Gastrocnemius medialis (tissue), 4 donors: ENCODE measurements around the gene HMX1.

Experiments
- POLR2A ChIP-seq, 2 donors: fragments of 450-650 bp; IDR thresholded peaks; one replicate each; pipeline ENCODE4 v1.6.1; 2017; ENCODE audit warnings: antibody characterized with exemption in 2 of 2, mild to moderate bottlenecking in 2 of 2, moderate library complexity in 2 of 2
- TF ChIP-seq, protein P1 (sequence below), 5 experiments: fragments of 450-650 bp in 3 of 5; fragments of 200-600 bp in 2 of 5; sonication (generic) in 2 of 5; IDR thresholded peaks in 4 of 5; conservative IDR thresholded peaks in 1 of 5; 1 replicate in 4 of 5; 2 replicates in 1 of 5; pipeline ENCODE4 v1.5.1; 2016 to 2019; ENCODE audit warnings: antibody characterized with exemption in 5 of 5, mild to moderate bottlenecking in 3 of 5, moderate library complexity in 3 of 5

DNA sequence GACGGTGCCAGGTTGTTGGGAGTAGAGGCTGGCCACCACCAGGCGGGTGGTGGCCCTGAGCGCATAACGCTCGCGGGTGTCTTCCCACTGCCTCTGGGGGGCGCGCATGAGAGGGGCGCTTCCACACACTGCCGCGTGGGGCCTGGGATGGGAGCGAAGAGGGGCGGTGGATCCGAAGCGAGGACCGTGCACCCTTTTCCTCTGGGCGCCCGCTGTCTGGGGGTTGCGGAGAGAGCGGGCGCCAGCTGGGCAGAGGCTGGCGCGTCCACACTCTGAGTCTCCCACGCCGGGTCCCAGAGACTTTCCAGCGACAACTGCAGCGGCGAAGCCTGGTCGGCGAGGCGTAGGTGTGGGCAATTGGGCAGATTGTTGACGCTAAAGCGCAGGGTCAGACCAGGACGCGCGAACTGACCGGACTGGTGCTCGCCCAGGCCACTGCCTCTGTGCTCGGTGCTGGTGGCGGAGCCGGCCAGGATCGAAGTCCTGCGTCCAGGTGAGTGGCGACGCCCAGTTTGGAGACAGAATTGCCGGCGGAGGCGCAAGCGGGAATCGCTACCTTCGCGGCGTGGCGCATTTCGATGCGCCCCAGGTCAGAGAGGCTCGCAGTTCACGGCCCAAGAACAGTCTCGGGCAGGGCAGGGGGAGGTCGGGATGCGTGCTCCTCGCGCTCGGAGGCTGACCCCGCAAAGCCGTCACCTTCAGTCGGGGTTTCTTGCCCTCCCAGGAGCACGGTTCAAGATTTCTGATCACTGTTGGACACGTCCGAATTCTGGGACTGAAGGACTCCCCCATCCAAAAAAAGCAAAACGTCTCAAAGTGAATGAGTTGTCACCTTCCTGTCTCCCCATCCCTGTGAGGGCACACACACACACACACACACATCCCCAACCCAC lies 2.6 kb upstream of the HMX1 start:
- TF ChIP-seq, protein P1, sequence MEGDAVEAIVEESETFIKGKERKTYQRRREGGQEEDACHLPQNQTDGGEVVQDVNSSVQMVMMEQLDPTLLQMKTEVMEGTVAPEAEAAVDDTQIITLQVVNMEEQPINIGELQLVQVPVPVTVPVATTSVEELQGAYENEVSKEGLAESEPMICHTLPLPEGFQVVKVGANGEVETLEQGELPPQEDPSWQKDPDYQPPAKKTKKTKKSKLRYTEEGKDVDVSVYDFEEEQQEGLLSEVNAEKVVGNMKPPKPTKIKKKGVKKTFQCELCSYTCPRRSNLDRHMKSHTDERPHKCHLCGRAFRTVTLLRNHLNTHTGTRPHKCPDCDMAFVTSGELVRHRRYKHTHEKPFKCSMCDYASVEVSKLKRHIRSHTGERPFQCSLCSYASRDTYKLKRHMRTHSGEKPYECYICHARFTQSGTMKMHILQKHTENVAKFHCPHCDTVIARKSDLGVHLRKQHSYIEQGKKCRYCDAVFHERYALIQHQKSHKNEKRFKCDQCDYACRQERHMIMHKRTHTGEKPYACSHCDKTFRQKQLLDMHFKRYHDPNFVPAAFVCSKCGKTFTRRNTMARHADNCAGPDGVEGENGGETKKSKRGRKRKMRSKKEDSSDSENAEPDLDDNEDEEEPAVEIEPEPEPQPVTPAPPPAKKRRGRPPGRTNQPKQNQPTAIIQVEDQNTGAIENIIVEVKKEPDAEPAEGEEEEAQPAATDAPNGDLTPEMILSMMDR (IDR thresholded peaks at IDR 0.05 in 4 of 5, conservative IDR thresholded peaks at IDR 0.05 in 1 of 5), result no peak
- no peak for TF ChIP-seq POLR2A (IDR thresholded peaks at IDR 0.05)
